GM21737 (cell line): ENCODE data around the gene SAMD4B.
"Not testable (repeated sequence)": the region's sequence is repeated elsewhere in the genome, so short reads cannot be mapped to it uniquely, and the experiment has no call there.

Source experiments
- ATAC-seq: cut with Tn5 transposase; IDR thresholded peaks from one replicate; pipeline ENCODE4 v1.9.1; 2021; ENCODE audit warnings: mild to moderate bottlenecking, moderate library complexity; ENCODE audit not compliant: unreplicated experiment

The SAMD4B gene

DNA sequence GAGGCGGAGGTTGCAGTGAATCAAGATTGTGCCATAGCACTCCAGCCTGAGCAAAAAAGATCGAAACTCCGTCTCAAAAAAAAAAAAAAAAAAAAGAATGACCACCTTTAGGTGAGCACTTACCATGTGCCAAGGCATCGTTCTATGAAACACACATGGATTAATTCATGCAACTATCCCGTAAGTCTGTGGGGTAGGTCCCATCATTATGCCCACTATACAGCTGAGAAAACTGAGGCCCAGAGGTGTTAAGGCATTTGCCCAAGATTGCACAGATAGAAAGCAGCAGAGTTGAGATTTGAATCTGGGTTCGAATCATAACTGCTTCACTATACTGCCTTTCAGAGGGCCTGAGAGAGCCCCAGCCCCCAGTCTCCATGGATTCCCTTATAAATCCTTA is 8.7 kb upstream of the SAMD4B start:
- no peak for ATAC-seq

DNA sequence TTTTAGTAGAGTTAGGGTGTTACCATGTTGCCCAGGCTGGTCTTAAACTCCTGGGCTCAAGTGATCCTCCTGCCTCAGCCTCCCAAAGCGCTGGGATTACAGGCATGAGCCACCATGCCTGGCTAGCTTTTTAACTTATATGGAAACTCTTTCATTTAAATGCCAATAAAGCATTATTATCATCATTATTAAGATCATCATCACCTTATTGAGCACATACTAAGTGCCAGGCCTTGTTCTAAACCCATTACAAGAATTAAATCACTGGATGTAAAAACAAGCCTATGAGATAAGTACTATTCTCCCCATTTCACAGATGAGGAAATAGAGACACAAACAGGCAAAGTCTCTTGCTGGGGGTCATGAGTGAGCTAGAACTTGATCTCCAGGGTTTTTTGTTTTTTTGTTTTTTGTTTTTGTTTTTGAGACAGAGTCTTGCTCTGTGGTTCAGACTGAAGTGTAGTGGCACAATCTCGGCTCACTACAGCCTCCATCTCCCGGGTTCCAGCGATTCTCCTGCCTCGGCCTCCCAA is 7.7 kb upstream of the SAMD4B start:
- ATAC-seq, result no peak

DNA sequence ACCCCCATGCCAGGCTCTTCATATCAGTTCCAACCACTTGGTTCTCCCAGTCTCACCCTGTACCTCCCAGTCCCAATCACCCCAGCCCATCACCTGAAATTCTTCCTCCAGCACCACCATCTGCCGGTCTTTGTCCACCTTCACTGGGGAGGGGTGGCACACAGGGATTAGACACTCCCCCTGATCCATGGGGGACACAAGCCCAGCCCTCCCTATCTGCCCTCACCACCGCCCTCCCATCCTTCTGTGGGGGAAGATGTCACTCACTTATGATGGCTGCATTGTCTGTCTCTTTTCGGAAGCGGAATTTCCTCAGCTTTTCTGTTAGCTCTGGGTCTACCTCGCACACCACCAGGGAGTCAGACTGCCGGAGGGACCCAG is 7.1 kb upstream of the SAMD4B start:
- peak; percentile 15 for ATAC-seq

DNA sequence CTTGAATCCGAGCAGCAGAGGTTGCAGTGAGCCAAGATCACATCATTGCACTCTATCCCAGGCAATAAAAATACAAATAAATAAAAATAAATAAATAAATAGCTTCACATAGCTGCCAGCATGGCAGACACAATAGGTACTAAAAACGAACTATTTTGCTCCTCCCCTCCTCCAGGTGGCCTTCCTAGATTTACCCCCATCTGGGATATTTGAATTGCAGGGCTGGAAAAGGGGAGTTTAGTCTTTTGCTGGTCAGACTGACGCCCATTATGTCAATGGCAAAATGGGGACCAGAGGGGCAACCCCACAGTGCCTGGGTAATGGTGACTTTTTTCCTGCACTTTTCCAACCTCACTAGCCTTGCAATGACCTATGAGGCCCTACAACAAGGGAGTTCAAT is 5.7 kb upstream of the SAMD4B start:
- no peak for ATAC-seq

DNA sequence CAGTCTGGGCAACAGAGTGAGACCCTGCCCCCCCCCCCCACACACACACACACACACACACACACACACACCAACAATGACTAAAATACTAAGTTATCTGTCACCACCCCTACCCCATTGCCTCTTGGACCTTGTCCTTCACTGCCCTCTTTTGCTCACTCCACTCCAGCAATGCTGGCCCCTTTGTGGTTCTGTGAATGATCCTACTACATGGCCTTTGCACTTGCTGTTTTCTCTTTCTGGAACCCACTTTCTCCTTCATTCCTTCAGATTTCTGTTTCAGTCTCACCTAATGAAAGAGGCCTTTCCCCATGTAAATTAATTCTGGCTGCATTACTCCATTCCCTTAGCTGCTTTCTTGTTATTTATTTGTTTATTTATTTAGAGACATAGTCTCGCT is 2.5 kb upstream of the SAMD4B start:
- ATAC-seq, result no peak

DNA sequence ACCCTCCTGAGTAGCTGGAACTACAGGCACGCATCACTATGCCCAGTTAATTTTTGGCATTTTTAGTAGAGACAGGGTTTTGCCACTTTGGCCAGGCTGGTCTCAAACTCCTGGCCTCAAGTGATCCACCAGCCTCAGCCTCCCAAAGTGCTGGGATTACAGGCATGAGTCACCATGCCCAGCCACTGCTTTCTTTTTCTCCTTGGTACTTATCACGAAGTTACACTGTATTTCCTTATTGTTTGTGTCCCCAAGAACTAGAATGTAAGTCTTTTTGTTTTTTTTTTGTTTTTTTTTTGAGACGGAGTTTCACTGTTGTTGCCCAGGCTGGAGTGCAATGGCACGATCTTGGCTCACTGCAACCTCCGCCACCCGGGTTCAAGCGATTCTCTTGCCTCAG is 2.1 kb upstream of the SAMD4B start:
- not testable (repeated sequence) for ATAC-seq

DNA sequence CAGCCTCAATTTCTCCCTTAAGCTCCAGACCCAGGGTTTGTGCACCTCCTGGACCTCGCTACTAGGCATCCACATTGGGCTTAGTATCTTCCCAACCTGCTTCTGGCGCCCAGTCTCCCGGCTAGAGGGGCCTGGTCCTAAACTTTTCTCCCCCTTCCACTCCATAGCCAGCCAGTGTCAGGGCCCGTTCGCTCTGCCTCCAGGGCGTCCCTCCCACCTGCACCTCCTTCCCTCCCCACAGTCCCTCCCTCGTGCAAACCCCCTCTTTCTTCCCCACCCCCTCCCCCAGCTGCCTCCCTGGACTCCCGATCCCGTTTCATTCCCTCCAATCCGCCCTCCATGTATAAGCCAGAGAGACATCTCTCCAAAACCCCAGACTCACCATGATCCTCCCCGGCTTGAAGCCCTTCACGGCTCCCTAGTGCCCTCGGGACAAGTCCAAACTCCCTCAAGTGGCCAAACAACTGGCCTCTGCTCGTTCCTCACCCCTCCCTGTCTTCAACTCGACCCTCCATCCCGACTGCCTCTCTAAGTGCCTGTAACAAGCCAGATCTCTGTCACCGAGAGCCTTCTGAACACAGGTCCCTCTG is 997 bp upstream of the SAMD4B start:
- no peak for ATAC-seq

DNA sequence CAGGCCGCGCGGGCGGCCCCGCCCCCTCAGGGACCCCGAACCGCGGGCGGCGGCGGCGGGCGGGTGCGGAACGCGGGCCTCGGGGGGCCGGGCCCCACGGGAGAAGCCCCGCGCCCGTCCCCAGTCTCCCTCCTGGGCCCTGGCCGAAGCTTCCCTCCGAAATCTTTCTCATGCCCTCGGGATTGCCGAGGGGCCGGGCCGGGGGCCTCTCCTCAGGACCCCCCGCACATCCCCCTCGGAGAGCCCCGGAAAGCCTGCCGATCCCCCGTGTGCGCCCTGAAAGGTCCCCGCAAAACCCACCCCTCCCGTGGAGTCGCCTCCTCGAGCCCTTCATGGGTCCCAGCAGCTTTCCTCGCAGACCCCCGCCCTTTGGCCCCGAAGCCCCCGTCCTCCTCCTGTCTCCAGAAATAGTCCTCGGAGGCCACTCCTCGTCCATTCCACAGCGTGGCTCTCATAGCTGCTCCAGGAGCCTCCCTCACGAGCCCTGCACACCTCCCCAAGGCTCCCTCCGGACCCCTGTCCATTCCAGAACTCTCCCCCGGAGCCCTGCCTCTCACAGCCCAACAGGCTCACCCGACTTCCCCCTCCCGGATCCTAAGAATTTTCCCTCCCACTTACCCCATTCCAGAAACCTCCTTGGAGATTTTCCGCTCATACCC is 555 bp downstream of the SAMD4B start:
- ATAC-seq, result peak; percentile 10

DNA sequence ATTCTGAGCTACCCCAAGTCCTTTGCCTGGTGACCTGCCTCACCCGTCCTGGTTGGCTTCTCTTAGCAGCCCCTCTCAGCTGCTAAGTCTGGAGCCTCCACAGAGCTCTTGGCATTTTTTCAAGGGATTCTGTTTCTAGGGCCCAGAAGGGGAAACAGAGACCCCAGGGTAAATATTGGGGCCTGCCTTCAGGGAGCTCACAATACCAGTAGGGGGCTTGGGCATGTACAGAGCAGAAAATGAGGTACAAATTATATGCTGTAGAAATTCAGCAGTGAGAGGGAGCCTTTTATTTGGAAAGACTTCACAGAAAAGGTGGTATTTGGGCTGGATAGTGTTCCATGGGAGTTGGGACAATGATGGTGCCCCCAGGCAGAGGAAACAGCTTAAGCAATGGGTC is 3.7 kb downstream of the SAMD4B start:
- ATAC-seq, result no peak

DNA sequence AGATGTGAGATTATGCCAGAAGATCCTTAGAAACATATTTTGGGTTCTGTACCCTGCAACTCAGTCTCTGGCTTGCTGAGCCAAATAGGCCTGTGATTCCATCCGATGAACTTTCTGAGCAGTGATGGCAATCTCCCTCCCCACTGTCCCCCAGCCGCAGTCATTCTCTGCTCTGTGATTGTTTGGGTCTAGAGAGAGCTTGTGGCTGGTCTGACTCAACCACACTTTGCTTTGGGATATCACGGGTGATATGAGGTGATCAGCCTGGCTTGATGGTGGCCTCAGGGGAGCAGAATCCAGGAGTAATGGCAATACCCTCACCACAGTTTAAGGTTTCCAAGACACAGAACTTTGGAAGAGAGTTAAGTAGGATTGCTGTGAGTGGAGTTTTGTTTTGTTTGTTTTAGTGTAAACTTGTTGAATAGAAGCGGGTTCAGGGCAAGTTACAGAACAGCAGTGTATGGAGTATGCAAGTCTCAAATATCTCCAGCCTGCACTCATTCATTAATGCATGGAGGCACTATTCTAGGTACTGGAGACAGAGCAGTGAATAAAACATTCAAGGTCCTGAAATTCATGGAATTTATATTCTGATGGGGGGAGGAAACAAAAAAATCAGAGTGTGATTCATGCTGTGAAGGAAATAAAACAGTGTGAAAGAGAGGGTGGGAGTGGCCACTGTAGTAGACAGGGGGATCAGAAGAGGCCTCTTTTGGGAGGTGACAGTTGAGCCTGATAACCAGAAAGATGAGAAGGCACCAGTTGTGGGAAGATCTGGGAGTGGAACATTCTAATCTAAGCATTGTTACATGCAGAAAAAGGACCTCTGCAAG is 5.3 kb downstream of the SAMD4B start:
- no peak for ATAC-seq

DNA sequence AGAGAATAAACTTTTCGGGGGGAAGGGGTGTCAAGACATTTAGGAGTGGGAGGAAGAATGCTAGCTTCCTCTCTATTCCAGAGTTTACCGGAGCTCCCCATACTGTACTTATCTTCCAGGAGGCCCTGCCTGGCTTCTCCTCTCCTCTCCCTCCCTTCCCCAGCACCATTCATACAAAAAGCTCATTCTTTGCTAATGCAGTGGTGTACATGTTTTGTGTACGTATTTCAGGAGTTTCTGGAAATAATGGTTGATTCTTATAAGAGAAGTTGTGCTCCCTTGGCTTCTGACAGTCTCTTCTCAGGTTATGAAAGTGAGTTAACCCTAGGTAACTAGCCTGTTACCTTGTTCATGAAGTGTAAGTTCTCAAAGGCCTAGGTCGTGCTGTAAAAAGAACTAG is 7.1 kb downstream of the SAMD4B start:
- ATAC-seq, result no peak

DNA sequence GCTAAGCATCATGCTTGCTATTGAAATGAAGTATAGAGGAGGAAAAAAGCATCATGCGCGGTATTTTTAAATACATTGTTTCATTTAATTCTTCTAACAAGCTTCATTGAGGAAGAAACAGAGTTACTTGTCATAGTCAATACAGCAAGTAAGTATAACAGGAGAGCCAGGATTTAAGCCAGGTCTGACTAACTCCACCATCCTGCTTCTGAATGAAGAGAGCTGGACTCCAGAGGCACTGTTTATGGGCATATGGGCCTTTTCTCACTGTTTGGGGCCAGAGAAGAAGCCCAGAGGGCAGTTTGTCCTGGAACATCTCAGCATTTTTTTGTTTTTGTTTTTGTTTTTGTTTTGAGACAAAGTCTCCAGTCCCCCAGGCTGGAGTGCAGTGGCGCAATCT is 7.9 kb downstream of the SAMD4B start:
- no peak for ATAC-seq

DNA sequence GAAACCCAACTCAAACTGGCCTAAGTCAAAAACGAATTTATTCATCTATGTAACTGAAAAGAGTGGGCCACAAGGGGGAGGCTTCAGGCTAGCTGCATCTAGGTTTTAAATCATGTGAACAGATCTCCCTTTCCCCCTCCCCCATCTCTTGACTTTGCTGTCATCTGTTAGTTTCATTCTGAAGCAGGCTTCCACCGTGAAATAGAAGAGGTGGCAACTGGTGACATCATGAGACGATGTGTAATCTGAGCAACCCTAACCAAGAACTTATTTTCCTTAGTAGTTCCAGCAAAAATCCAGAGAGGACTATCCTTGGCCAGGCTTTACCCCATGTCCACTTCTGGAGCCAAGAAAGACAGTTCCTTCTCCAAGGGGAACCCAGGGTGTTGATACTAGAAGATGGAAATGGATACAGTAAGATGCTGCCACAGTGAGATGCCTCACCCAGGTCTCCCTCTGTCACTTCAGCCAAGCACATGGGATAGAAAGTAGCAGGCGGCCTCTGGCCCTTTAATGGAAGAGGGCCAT is 9.4 kb downstream of the SAMD4B start:
- no peak for ATAC-seq

DNA sequence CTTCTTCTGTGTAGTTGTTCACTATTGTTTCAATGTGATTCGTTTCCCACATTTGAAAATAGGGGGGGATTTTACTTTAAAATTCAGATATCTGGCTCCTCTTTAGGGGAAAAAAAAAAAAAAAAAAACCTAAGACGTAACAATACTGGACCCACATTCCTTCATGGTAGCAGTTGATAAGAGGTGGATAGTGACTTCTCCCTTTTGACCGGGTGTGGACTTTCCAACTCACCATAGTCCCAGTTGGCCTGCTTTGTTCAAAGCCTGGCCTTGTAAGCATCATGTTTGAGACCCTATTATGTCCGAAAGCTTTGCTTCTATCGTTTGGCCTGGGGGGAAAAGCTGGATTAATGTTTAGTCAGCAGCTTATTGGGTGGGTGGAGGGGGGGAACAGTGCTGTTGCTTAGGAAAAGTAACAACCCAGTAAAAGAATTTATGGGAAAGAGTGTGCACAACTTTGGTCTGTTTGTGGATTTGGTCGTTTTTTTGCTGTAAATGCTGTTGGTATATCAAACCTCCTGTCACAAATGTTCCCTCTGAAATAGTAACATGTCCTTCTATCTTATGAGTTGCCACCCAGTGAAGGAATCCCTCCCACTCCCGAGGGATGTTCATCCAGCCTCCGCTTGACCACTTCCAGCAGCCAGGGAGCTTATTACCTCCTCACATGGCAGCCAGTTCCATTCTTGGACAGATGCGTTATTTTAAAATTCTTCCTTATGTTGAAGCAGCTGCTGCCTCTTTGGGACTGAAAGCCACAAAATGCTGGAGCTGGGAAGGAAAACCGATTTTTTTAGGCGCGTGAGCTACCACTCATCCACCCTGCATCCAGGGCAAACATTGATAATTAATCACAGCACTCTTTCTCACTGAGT is 10.4 kb downstream of the SAMD4B start:
- ATAC-seq, result no peak

DNA sequence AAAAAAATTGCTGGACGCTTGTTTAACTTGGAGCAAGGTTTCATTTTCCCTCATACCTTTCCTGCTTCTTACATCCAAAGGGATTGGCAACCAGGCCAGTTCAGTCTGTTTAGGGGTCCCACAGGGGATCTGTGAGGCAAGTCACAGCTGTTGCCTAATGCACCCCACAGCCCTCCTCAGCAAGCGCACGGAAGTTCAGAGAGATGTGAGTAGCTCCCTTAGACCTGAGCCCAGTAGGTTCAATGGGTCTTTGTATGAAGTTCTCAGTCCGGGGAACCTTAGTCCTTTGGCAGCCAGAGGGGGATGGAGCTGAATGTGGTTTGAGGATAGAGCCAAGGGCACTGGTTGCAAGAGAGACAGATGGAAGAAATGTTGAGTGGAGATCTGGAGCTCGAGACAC is 13.0 kb downstream of the SAMD4B start:
- ATAC-seq, result no peak

DNA sequence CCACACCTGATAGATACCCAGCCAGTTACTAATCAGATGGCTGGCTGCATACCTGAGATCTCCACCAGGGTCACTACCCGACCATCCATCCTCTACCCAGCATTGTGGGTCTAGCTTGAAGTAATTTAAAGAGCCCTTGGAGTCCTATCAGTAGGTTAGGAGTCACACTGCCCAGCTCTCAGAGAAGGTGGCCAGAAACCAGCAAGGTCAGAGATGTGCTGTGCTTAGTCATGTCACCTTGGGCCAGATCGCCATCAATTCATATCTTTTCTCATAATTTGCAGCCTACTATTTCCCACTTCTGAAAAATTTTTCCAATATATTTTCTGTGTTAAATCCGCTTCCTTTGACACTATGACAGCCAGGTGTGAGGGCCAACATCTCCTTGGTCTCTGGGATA is 13.9 kb downstream of the SAMD4B start:
- ATAC-seq, result no peak

DNA sequence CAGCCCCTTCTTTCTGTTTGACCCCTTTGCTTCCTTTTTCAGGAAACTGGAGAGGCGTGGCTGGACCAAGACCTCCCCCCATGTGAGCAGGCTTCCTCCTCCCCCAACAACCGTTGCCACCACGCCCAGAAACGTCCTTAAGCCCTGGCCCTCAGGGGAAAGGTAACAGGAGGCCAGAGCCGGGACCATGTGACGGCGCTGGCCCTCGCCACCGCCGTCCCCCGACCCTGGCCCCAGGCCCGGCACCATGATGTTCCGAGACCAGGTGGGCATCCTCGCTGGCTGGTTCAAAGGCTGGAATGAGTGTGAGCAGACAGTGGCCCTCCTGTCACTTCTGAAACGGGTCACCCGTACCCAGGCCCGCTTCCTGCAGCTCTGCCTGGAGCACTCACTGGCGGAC is 14.4 kb downstream of the SAMD4B start:
- ATAC-seq, result no peak

DNA sequence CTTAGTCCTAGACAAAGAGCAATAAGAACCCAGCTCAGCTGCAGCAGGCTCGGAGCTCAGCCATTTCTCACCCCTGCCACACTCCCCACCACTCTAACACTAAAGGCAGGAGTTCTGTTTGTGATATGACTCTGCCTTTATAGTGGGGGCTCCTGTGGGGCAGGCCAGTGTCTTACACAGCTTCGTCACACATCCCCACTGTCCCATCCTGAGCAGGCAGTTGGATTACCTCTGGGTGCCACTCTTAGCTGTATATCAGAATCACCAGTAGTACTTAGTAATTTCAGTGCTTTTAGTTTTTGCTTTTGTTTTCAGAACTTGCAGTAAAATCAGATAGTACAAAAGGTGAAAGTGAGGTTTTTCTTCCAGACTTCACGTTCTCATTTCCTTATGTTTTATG is 16.8 kb downstream of the SAMD4B start:
- no peak for ATAC-seq

DNA sequence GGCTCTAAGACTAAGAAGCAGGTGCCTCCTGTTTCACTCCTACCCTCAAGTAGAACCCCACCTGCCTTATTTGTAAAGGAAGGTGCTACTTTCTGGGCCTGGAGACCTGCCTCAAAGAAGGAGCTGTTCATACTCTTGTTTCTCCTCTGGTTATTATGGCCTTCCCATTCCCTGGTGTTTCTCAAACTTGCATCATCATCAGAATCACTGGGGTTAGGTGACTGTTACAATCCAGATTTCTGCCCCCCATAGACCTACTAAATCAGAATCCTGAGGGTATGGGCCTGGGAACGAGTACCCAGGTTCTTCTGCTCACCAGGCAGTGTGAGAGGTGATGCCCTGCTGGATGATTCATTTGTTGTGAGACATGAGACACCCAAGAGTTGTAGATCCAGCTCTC is 18.4 kb downstream of the SAMD4B start:
- ATAC-seq, result no peak

DNA sequence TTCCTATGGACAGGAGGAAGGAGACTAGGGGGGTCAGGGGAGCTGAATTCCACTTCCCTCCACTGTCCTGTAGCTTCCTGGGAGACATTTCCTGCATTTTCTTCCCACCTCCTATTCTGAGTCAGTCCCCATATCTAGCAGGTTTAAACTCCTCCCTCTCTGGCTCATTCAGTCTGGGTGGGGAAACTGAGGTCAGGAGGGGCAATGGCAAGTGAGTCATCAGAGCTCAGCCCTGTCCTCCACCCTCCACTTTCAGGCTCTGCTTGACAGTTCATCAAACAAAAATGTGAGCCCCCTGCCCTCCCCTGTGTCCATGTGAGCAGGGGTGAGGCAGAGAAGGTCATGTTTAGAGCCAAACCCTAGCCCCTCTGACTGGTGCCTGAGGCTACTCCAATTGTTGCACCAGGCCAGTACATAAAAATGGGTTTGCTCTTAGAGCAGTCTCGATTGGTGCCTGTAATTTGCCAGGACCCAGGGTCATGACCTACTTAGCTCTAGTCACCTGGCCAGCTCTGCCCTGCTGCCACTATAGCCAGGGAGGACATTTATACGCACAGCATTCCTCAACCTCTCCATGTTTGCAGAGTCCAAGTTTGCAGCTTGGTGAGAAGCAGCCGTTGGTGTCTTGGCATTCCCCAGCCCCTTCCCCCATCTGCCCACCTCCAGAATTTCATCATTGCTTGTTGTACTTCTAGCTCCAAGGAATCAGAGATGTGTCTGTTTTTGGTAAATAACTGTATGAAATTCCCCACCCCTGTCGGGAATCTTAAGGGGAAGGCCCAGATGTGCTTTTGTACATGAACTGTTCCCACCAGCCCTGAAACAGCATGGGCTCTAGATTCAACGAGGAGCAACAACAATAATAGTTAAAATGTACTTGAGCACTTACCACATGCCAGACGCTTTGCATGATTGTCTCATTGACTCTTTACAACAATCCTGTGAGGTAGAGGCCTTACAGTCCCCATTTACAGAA is 20.7 kb downstream of the SAMD4B start:
- ATAC-seq, result no peak
